DOHH2 (cell line): ENCODE results near the gene FBN2.

Experiments
- EZH2phosphoT487 ChIP-seq: fragments of 200-600 bp; sonication (generic); IDR thresholded peaks from 2 replicates; pipeline ENCODE4 v1.6.1; 2017; ENCODE audit warnings: borderline replicate concordance, mild to moderate bottlenecking, antibody characterized with exemption, low read length, moderate library complexity, mixed read lengths
- TF ChIP-seq, protein P1 (sequence below): fragments of 200-600 bp; sonication (generic); IDR thresholded peaks from one replicate; pipeline ENCODE4 v1.5.1; 2014; ENCODE audit warnings: antibody characterized with exemption, mild to moderate bottlenecking, low read depth, low read length; ENCODE audit not compliant: poor library complexity, severe bottlenecking

GRCh38 chr5:128405159-128405558, 132.9 kb downstream of the FBN2 start:
- no peak for TF ChIP-seq EZH2phosphoT487
- TF ChIP-seq, protein P1, sequence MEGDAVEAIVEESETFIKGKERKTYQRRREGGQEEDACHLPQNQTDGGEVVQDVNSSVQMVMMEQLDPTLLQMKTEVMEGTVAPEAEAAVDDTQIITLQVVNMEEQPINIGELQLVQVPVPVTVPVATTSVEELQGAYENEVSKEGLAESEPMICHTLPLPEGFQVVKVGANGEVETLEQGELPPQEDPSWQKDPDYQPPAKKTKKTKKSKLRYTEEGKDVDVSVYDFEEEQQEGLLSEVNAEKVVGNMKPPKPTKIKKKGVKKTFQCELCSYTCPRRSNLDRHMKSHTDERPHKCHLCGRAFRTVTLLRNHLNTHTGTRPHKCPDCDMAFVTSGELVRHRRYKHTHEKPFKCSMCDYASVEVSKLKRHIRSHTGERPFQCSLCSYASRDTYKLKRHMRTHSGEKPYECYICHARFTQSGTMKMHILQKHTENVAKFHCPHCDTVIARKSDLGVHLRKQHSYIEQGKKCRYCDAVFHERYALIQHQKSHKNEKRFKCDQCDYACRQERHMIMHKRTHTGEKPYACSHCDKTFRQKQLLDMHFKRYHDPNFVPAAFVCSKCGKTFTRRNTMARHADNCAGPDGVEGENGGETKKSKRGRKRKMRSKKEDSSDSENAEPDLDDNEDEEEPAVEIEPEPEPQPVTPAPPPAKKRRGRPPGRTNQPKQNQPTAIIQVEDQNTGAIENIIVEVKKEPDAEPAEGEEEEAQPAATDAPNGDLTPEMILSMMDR: no peak
